ENCODE results near the gene TMEM150C. TPM values are rescaled to one million over a fixed set of nuclear protein-coding genes. Genes with fewer than 3 reads are reported as not detected.

The TMEM150C gene
- polyA plus RNA-seq, 1 experiment, result 0.96 TPM

GRCh38 chr4:82433791-82434190 is 128.0 kb downstream of the TMEM150C start:
- H3K27me3 ChIP-seq (ENCODE audit: control insufficient read depth, insufficient read depth, low read length), result no peaks in the 10 kb centered on the region
- POLR2A ChIA-PET, result no interaction called here
- H3K36me3 ChIP-seq (ENCODE audit: control insufficient read depth, insufficient read depth, low read length), result peaks cover 2% of the 10 kb centered on the region; the same call in 1 of the 2 replicates
- CTCF ChIA-PET, result no interaction called here
- DNase-seq (ENCODE audit: low read depth), result no peak
- no peak for TF ChIP-seq CTCF (IDR thresholded peaks at IDR 0.05; ENCODE audit: insufficient read depth, low read depth, low read length)
- H3K4me3 ChIP-seq (ENCODE audit: low read depth, low read length), result no peak overlapping the region

Other genes with a start within 250 kb of the TMEM150C start
- gene HNRNPD, start 188.0 kb downstream of the TMEM150C start, polyA plus RNA-seq (2011; rRNA removed), result 40.5 and 41.1 TPM in 2 replicates
- 74.1 and 154 TPM in 2 replicates for gene HNRNPDL, start 131.5 kb downstream of the TMEM150C start, polyA plus RNA-seq (2011; rRNA removed)
- gene ENOPH1, start 131.4 kb downstream of the TMEM150C start, polyA plus RNA-seq (2011; rRNA removed), result 6.2 and 8.6 TPM in 2 replicates
- 32.5 and 34.6 TPM in 2 replicates for gene SCD5, start 236.8 kb upstream of the TMEM150C start, polyA plus RNA-seq (2011; rRNA removed)

Data from BJ (cell line).